H1 (cell line): Measurements from ENCODE around the gene GNG4. TPM values are rescaled to one million over a fixed set of nuclear protein-coding genes. Genes with fewer than 3 reads are reported as not detected.

ENCODE experiments used
- CTCF ChIA-PET: fragments of 300-600 bp; sonication (Branson Sonifier 250); formaldehyde crosslinking; loops from one replicate; lab custom pipeline; 2021; ENCODE audit not compliant: partially characterized antibody; lab: Charles Lee
- POLR2A ChIA-PET: fragments of 300-600 bp; sonication (Branson Sonifier 250); formaldehyde crosslinking; loops from one replicate; lab custom pipeline; 2021; ENCODE audit warnings: inconsistent platforms; ENCODE audit not compliant: partially characterized antibody; lab: Charles Lee
- DNase-seq, 2 experiments: peaks; one replicate each; pipeline versions ENCODE4 v3.0.0 to v3.0.0-alpha.2; 2010 to 2022; ENCODE audit warnings: low spot score in 2 of 2, low read depth in 1 of 2, mixed read lengths in 1 of 2
- FAIRE-seq: peaks from 2 replicates; lab custom pipeline; 2011; peaks lifted over from hg19 to GRCh38; lab: Jason Lieb, UNC
- H2AFZ ChIP-seq: 2 replicates; pipeline ENCODE4 v1.8.1; 2012; ENCODE audit warnings: low read length, inconsistent platforms
- H2AK5ac ChIP-seq: 2 replicates; pipeline ENCODE4 v1.6.1; 2013; ENCODE audit warnings: low read depth, low read length
- H2BK120ac ChIP-seq: replicated peaks from 2 replicates; pipeline ENCODE3; 2013; ENCODE audit warnings: low read depth, low read length, inconsistent platforms
- H2BK12ac ChIP-seq: 2 replicates; pipeline ENCODE4 v1.6.1; 2013; ENCODE audit warnings: low read depth, low read length
- H2BK15ac ChIP-seq: 2 replicates; pipeline ENCODE4 v1.6.1; 2013; ENCODE audit warnings: low read length
- H2BK20ac ChIP-seq: 2 replicates; pipeline ENCODE4 v1.6.1; 2013; ENCODE audit warnings: low read length
- H2BK5ac ChIP-seq: 2 replicates; pipeline ENCODE4 v1.6.1; 2013; ENCODE audit warnings: low read depth, low read length
- H3K14ac ChIP-seq: 2 replicates; pipeline ENCODE4 v1.6.1; 2013; ENCODE audit warnings: inconsistent platforms; ENCODE audit not compliant: insufficient read length
- H3K18ac ChIP-seq: 2 replicates; pipeline ENCODE4 v1.6.1; 2013; ENCODE audit warnings: low read length; ENCODE audit errors: extremely low read depth
- H3K23ac ChIP-seq: 2 replicates; pipeline ENCODE4 v1.6.1; 2013; ENCODE audit warnings: inconsistent platforms; ENCODE audit not compliant: insufficient read length
- H3K23me2 ChIP-seq: 2 replicates; pipeline ENCODE4 v1.6.1; 2013; ENCODE audit warnings: low read depth, low read length
- H3K27ac ChIP-seq: 2 replicates; pipeline ENCODE4 v1.6.1; 2011; ENCODE audit warnings: low read depth, low read length, inconsistent platforms
- H3K27me3 ChIP-seq, 4 experiments: replicated peaks in 1 of 4; 1 replicate in 1 of 4; 2 replicates in 3 of 4; pipeline versions ENCODE4 v1.6.1 to v1.8.1; 2011 to 2013; ENCODE audit warnings: low read length in 3 of 4, mild to moderate bottlenecking in 3 of 4, inconsistent platforms in 2 of 4, mixed read lengths in 2 of 4, moderate library complexity in 1 of 4; ENCODE audit not compliant: control insufficient read depth in 3 of 4, insufficient read depth in 3 of 4; ENCODE audit errors: extremely low read depth in 1 of 4
- H3K36me3 ChIP-seq, 4 experiments: 2 replicates each; pipeline versions ENCODE4 v1.6.1 to v1.8.1; 2011 to 2013; ENCODE audit warnings: mild to moderate bottlenecking in 4 of 4, low read length in 3 of 4, moderate library complexity in 2 of 4, control low read depth in 1 of 4, inconsistent platforms in 1 of 4; ENCODE audit not compliant: insufficient read depth in 4 of 4, control insufficient read depth in 2 of 4
- H3K4ac ChIP-seq: replicated peaks from 2 replicates; pipeline ENCODE3; 2013; ENCODE audit warnings: low read length, low read depth, mixed read lengths, inconsistent platforms; ENCODE audit not compliant: insufficient read length
- H3K4me1 ChIP-seq, 4 experiments: replicated peaks in 1 of 4; 1 replicate in 1 of 4; 2 replicates in 3 of 4; pipeline versions ENCODE4 v1.6.1 to v1.8.1; 2011 to 2013; ENCODE audit warnings: low read length in 3 of 4, inconsistent platforms in 2 of 4, mixed read lengths in 1 of 4; ENCODE audit not compliant: insufficient read depth in 4 of 4, control insufficient read depth in 3 of 4
- H3K4me2 ChIP-seq, 2 experiments: 2 replicates each; pipeline versions ENCODE4 v1.6.1 to v1.8.1; 2011 to 2013; ENCODE audit warnings: low read depth in 2 of 2, low read length in 2 of 2, control low read depth in 1 of 2, inconsistent platforms in 1 of 2, mild to moderate bottlenecking in 1 of 2; ENCODE audit not compliant: insufficient read depth in 1 of 2
- H3K4me3 ChIP-seq, 4 experiments: fragments of 200-600, 300-600 bp in 1 of 4; sonication (generic), shearing (Covaris generic), sonication (Bioruptor Twin) in 1 of 4; 2 replicates each; pipeline versions ENCODE4 v1.5.1 to v1.8.1; 2011 to 2016; ENCODE audit warnings: low read length in 4 of 4, low read depth in 3 of 4, control low read depth in 2 of 4, inconsistent platforms in 2 of 4, mild to moderate bottlenecking in 2 of 4, mixed read lengths in 1 of 4, moderate library complexity in 1 of 4; ENCODE audit not compliant: insufficient read depth in 2 of 4; ENCODE audit errors: extremely low read depth in 1 of 4
- H3K56ac ChIP-seq: replicated peaks from 2 replicates; pipeline ENCODE3; 2013; ENCODE audit warnings: low read depth, mild to moderate bottlenecking, mixed read lengths, low read length, inconsistent platforms; ENCODE audit not compliant: insufficient read length
- H3K79me1 ChIP-seq: 2 replicates; pipeline ENCODE4 v1.6.1; 2013; ENCODE audit warnings: low read depth, low read length, control low read depth
- H3K79me2 ChIP-seq, 2 experiments: 2 replicates each; pipeline versions ENCODE4 v1.6.1 to v1.8.1; 2012 to 2013; ENCODE audit warnings: low read length in 2 of 2, mild to moderate bottlenecking in 2 of 2, inconsistent platforms in 1 of 2; ENCODE audit not compliant: insufficient read depth in 2 of 2, control insufficient read depth in 1 of 2
- H3K9ac ChIP-seq, 4 experiments: replicated peaks in 1 of 4; 1 replicate in 1 of 4; 2 replicates in 3 of 4; pipeline versions ENCODE4 v1.6.1 to v1.8.1; 2011 to 2013; ENCODE audit warnings: low read depth in 3 of 4, low read length in 3 of 4, control low read depth in 2 of 4, mild to moderate bottlenecking in 2 of 4, moderate library complexity in 2 of 4, inconsistent platforms in 1 of 4; ENCODE audit errors: extremely low read depth in 1 of 4
- H3K9me3 ChIP-seq, 2 experiments: 2 replicates each; pipeline versions ENCODE4 v1.6.1 to v1.8.1; 2012 to 2013; ENCODE audit warnings: mild to moderate bottlenecking in 2 of 2, moderate library complexity in 2 of 2, control low read depth in 1 of 2, inconsistent platforms in 1 of 2, low read depth in 1 of 2, low read length in 1 of 2, mixed read lengths in 1 of 2; ENCODE audit not compliant: insufficient read depth in 2 of 2
- H4K20me1 ChIP-seq, 2 experiments: replicated peaks in 1 of 2; 2 replicates each; pipeline versions ENCODE3 to v1.8.1; 2011 to 2013; ENCODE audit warnings: inconsistent platforms in 2 of 2, low read length in 2 of 2, mild to moderate bottlenecking in 1 of 2; ENCODE audit not compliant: insufficient read depth in 2 of 2, control insufficient read depth in 1 of 2
- H4K5ac ChIP-seq: 2 replicates; pipeline ENCODE4 v1.6.1; 2013; ENCODE audit warnings: low read length, low read depth, mixed read lengths, inconsistent platforms; ENCODE audit not compliant: insufficient read length
- H4K8ac ChIP-seq: 2 replicates; pipeline ENCODE4 v1.8.0; 2013; ENCODE audit warnings: mild to moderate bottlenecking, moderate library complexity, low read length, inconsistent platforms; ENCODE audit not compliant: insufficient read depth; ENCODE audit errors: extremely low read depth
- H4K91ac ChIP-seq: replicated peaks from 2 replicates; pipeline ENCODE3; 2013; ENCODE audit warnings: low read length, mixed read lengths, inconsistent platforms; ENCODE audit not compliant: insufficient read length
- ASH2L ChIP-seq: fragments of 200-600, 300-600 bp; sonication (generic); IDR thresholded peaks from one replicate; pipeline ENCODE4 v1.7.1; 2017; ENCODE audit warnings: low read length
- BRCA1 ChIP-seq: IDR thresholded peaks from 2 replicates; pipeline ENCODE4 v1.6.1; 2012; ENCODE audit warnings: low read depth, low read length, improper control_type of control experiment
- CTCF ChIP-seq, 3 experiments: IDR thresholded peaks; 1 replicate in 2 of 3; 2 replicates in 1 of 3; pipeline versions ENCODE4 v1.5.1 to v1.6.1; 2011; ENCODE audit warnings: low read length in 3 of 3, mild to moderate bottlenecking in 3 of 3, inconsistent platforms in 2 of 3, low read depth in 1 of 3, moderate library complexity in 1 of 3; ENCODE audit not compliant: insufficient read depth in 1 of 3; ENCODE audit errors: control extremely low read depth in 1 of 3
- HDAC6 ChIP-seq: IDR thresholded peaks from one replicate; pipeline ENCODE4 v1.7.1; 2012; ENCODE audit warnings: low read depth, mild to moderate bottlenecking, inconsistent platforms, low read length, moderate library complexity
- KDM5A ChIP-seq: fragments of 200-600 bp; IDR thresholded peaks from 2 replicates; pipeline ENCODE4 v1.7.1; 2012; ENCODE audit warnings: mild to moderate bottlenecking, low read length, inconsistent platforms, mixed read lengths
- POU5F1 ChIP-seq: IDR thresholded peaks from 2 replicates; pipeline ENCODE4 v1.6.1; 2011; ENCODE audit warnings: low read depth, mild to moderate bottlenecking, low read length, moderate library complexity
- RAD21 ChIP-seq, 2 experiments: IDR thresholded peaks in 1 of 2; conservative IDR thresholded peaks in 1 of 2; 2 replicates each; pipeline ENCODE4 v1.6.1; 2011; ENCODE audit warnings: low read depth in 2 of 2, low read length in 2 of 2, improper control_type of control experiment in 1 of 2, inconsistent platforms in 1 of 2, mild to moderate bottlenecking in 1 of 2, moderate library complexity in 1 of 2
- SUZ12 ChIP-seq: fragments of 200-600 bp; sonication (generic); IDR thresholded peaks from 2 replicates; pipeline ENCODE4 v1.6.1; 2012; ENCODE audit warnings: mild to moderate bottlenecking, inconsistent platforms, low read length, moderate library complexity, mixed read lengths
- TCF12 ChIP-seq: IDR thresholded peaks from 2 replicates; pipeline ENCODE4 v1.6.1; 2011; ENCODE audit warnings: low read depth, mild to moderate bottlenecking, low read length
- USF2 ChIP-seq: IDR thresholded peaks from 2 replicates; pipeline ENCODE4 v1.6.1; 2011; ENCODE audit warnings: low read length, improper control_type of control experiment
- WGBS, 2 experiments: shearing (Covaris generic) in 1 of 2; methylation state at CpG; one replicate each; pipeline versions ENCODE4 v1.1.6 to v1.1.7; 2013 to 2015; ENCODE audit warnings: low lambda C conversion rate in 2 of 2, mixed read lengths in 2 of 2, inconsistent platforms in 1 of 2, low coverage in 1 of 2, missing lambda C conversion rate in 1 of 2; ENCODE audit not compliant: insufficient replicate concordance in 2 of 2, insufficient coverage in 1 of 2, insufficient read length in 1 of 2; ENCODE audit errors: extremely low coverage in 1 of 2, missing lambda C conversion rate in 1 of 2; 5-methylcytosine and 5-hydroxymethylcytosine counted together
- polyA plus RNA-seq, 7 experiments: library from polyadenylated mRNA; depleted of rRNA in 3 of 7; stranded (reverse) in 5 of 7; unstranded in 2 of 7; fragments of >200 nt in 5 of 7; fragments of 200-250 nt in 2 of 7; gene quantifications; 1 replicate in 5 of 7; 2 replicates in 1 of 7; 4 replicates in 1 of 7; pipeline versions ENCODE4 v1.2.1 to v1.2.3, GENCODE V29; 2011 to 2013; ENCODE audit warnings: missing spikeins in 2 of 7, mixed read lengths in 2 of 7
- total RNA-seq: library from RNA; stranded (reverse); fragmentation: NEBNext Ultra II Directional; extraction: Animal tissue kit (Norgen Biotek cat#: 25700); gene quantifications from 2 replicates; pipeline ENCODE4 v1.2.1, GENCODE V29; 2021

GNG4 gene
- total and polyA plus RNA-seq, 2 of the 8 experiments (the other 6 are each of a cell fraction or from before 2014, with no cell fraction given) = 95.5 to 96.8 TPM

- no peak overlapping the region for H3K4ac ChIP-seq
- no peak overlapping the region for H3K4me2 ChIP-seq
- CTCF ChIA-PET = interaction anchor here (0.8 to 2.9 kb wide), 5 partner anchors 23 to 216 kb away, joined by 3 to 12 read pairs (median 4); no protein-coding TSS in a partner anchor
- DNase-seq = no peak
- H3K23me2 ChIP-seq = no peaks in the 10 kb centered on the region
- no peak overlapping the region for H2AK5ac ChIP-seq
- no peak for FAIRE-seq
- no peaks in the 10 kb centered on the region; a peak in 1 of 7 replicates for H3K27me3 ChIP-seq
- no peak overlapping the region for H3K27ac ChIP-seq
- 90% methylated on average over 2 of the region's 2 CpGs; no CpG with 5 or more reads in 1 of the 2 experiments for WGBS, 2 experiments
- H3K9ac ChIP-seq = no peak overlapping the region
- H3K79me1 ChIP-seq = no peaks in the 10 kb centered on the region
- H2BK15ac ChIP-seq = no peak overlapping the region
- no peak overlapping the region for H2BK5ac ChIP-seq
- POLR2A ChIA-PET = interaction anchor here (1.0 kb wide), 1 partner anchor 29 kb away, joined by 4 read pairs; no protein-coding TSS in a partner anchor
- no peak overlapping the region for H3K18ac ChIP-seq
- H3K36me3 ChIP-seq = no peaks in the 10 kb centered on the region
- no peak overlapping the region for H4K8ac ChIP-seq
- H4K20me1 ChIP-seq = no peaks in the 10 kb centered on the region
- no peak overlapping the region for H4K91ac ChIP-seq
- H4K5ac ChIP-seq = no peak overlapping the region
- no peak overlapping the region for H2AFZ ChIP-seq
- H3K23ac ChIP-seq = no peak overlapping the region
- no peak overlapping the region for H2BK12ac ChIP-seq
- no peaks in the 10 kb centered on the region for H3K79me2 ChIP-seq
- H3K4me1 ChIP-seq = no peaks in the 10 kb centered on the region
- no peak overlapping the region for H2BK120ac ChIP-seq
- no peak overlapping the region for H3K4me3 ChIP-seq
- H3K14ac ChIP-seq = no peak overlapping the region
- no peak overlapping the region for H2BK20ac ChIP-seq
- H3K9me3 ChIP-seq = no peaks in the 10 kb centered on the region
- no peak overlapping the region for H3K56ac ChIP-seq
- no peak for TF ChIP-seq CTCF (IDR thresholded peaks at IDR 0.05; ENCODE audit: control extremely low read depth in 1 of 3, insufficient read depth in 1 of 3, low read depth in 1 of 3, low read length in 3 of 3)
- no peak for TF ChIP-seq KDM5A
- no peak for TF ChIP-seq SUZ12
- no peak for TF ChIP-seq RAD21 (IDR thresholded peaks at IDR 0.05 in 1 of 2, conservative IDR thresholded peaks at IDR 0.05 in 1 of 2; ENCODE audit: low read depth in 2 of 2, low read length in 2 of 2)
- no peak for TF ChIP-seq USF2
- no peak for TF ChIP-seq POU5F1
- TF ChIP-seq ASH2L = no peak
- no peak for TF ChIP-seq TCF12
- TF ChIP-seq BRCA1 = no peak
- no peak for TF ChIP-seq HDAC6
Observed at GRCh38 chr1:235532360-235532759, 117.2 kb downstream of the GNG4 start.
